Fibroblast of the conjunctiva (primary cell): ENCODE results near the gene FXYD7.
"Not testable (repeated sequence)": the region's sequence is repeated elsewhere in the genome, so short reads cannot be mapped to it uniquely, and the experiment has no call there.

Experiments used
- DNase-seq: peaks from one replicate; pipeline ENCODE4 v3.0.0-alpha.2; 2010; ENCODE audit warnings: low read depth

Gene FXYD7

DNA sequence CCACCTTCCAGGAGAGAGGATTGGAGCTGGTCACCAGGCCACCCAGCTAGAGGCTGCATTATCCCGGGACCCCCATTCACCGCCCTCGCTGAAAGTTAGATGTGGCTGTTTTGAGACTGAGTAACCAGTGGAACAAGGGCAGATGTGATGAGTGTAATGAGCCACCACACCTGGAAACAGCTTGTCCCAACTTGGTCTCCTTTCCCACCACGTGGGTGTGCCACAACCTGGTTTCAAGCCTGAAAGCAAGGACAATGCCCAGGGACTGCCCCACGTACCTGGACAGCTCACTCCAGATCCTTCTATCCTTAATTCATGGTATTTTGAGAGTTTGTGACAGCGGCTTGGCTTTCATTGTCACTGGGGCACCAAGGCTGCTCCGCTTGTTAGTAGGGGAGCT lies 15.2 kb upstream of the FXYD7 start:
- DNase-seq = no peak

- no peak for DNase-seq
Observed at GRCh38 chr19:35128398-35129057, 14.5 kb upstream of the FXYD7 start.

DNA sequence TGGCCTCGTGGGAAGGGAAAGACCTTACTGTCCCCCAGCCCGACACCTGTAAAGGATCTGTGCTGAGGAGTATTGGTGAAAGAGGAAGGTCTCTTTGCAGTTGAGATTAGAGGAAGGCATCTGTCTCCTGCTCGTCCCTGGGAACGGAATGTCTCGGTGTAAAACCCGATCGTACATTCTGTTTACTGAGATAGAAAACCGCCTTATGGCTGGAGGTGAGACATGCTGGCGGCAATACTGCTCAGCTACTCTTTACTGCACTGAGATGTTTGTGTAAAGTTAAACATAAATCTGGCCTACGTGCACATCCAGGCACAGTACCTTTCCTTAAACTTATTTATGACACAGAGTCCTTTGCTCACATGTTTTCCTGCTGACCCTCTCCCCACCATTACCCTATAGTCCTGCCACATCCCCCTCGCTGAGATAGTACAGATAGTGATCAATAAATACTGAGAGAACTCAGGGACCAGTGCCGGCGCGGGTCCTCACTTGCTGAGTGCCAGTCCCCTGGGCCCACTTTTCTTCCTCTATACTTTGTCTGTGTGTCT lies 13.3 kb upstream of the FXYD7 start:
- not testable (repeated sequence) for DNase-seq

GRCh38 chr19:35130761-35131720 lies 12.0 kb upstream of the FXYD7 start:
- no peak for DNase-seq

GRCh38 chr19:35132254-35132653 lies 10.8 kb upstream of the FXYD7 start:
- no peak for DNase-seq

- DNase-seq = no peak
Observed at GRCh38 chr19:35133826-35134225, 9.2 kb upstream of the FXYD7 start.

DNA sequence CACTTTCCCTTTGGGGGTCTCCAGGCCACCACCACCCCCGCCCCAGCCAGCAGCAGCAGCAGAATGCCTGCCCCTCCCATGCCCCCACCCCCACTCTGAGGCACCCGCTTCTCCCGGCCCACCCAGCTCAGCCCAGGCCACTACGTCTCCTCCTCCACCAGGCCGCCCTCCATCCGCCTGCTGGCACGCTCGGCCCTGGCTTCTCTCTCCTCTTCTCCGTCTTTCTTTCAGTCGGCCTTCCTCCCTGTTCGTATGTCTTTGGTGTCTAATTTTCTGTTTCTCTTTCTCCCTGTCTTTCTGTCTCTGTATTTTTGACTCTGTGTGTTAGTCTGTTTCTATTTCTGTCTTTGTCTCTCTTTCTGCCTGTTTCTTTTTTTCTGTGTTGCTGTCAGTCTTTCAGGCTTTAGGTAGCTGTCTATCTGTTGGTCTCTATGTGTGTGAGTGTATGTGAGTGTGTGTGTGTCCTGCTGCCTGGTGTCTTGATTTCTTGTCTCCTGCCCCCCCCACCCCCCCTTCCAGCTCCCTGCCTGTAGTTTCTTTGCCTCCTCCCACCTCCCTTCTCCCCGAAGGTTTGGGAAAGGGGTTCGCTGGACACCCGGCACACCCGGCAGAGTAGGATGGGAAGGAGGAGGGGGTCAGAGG lies 8.3 kb upstream of the FXYD7 start, which contains the start of gene LGI4:
Gene LGI4 (minus strand): TSS at position 459 of the 642 bp plus-strand sequence. CDS start 379 bp downstream, at position 80.
- no peak for DNase-seq

DNA sequence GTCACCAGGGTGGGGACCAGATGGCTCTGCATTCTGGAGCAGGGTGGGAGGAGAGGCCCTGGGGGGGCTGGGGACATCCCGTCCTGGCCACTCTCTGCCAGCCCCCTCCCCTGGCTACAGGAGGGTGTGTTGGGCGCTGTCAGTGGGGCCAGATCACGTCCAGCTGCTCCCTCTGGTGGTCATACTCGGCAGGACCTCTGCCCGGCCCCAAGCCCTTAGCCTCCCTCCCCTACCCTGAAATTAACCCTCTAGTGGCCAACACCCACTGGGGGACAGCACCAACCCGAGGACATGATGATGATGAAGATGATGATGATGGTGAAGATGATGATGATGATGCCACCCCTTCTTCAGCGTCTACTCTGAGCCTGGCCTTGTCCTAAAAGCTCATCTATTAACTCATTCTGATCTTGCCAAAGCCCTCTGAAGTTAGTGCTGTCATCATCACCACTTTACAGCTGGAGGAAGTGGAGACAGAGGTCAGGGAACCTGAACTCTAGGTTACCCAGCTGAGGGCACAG lies 7.6 kb upstream of the FXYD7 start:
- DNase-seq = no peak

DNA sequence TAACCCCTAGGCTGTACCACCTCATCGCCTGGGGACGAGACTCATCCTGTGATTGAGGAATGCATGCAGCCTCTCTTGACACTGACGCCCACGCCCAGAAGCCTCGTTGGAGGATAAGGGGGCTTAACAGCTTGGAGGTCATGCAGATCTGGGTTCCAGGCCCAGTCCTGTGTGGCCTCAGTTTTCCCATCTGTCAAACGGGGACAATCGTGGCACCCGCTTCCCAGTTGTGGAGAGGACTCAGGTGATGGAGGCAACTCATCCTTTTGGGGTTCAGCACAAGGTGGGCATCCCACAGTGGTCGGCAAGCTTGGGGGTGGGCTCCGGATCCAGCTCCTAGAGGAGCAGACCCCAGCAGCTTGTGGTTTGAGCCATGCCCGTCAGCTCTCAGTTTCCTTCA lies 6.8 kb upstream of the FXYD7 start:
- no peak for DNase-seq

DNA sequence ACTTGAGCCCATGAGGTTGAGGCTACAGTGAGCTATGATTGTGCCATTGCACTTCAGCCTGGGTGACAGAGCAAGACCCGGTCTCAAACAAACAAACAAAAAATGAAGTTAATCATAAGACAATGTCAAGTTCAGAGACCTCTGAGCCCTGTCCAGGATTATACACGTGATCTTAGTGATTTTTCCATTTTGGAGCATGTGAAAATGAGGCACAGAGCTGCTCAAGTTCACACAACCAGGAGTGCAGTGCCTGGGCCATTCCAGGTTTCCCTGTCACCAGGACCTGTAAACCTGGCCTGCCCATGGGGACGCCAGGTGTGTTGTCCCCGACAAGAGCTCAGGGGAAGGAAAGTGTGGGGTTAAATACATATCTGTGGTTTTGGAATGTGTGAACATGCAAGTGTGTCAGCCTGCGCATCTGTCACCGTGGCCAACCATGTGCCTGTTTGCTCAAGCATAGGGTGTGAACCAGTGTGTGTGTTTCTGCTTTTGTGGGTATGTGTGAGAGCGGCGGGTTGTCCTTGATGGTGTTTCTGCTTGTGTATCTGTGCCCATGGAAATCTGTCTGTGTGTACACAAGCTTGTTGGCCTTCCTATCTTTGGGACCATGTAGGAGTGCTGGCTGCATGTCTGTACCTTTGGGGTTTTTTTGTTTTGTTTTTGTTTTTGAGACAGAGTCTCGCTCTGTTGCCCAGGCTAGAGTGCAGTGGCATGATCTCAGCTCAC lies 5.9 kb upstream of the FXYD7 start:
- no peak for DNase-seq

DNA sequence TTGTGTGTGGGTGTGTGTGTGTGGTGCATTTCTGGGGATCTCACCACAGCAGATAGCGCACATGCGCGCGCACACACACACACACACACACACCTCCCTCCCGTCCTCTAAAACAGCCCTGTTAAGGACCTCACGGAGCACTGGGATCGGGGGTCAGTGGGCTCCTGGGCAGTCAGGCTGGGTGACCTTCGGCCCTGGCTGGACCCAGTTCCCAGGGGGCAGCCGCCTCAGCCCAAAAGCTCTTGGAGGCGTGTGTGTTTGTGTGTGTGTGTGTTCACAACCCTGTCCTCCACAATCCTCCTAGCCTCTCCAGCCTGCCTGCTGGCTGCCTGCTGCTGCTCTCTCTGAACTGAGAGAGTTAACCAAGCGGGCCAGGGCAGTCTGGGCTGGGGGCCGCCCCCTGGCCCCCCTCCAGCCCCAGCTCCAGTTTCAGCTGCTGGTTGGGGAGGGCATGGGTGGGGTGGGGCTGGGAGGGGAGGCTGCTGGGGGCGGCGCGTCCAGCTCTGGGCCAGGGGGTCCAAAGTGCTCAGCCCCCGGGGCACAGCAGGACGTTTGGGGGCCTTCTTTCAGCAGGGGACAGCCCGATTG lies 4.7 kb upstream of the FXYD7 start, which contains the start of gene FXYD1:
Gene FXYD1 (plus strand): TSS at position 520 of the 588 bp plus-strand sequence. CDS start 1,256 bp downstream, outside the sequence.
- no peak for DNase-seq

- no peak for DNase-seq
Observed at GRCh38 chr19:35140207-35140961, 2.7 kb upstream of the FXYD7 start.

GRCh38 chr19:35140962-35141836 lies 1.9 kb upstream of the FXYD7 start:
- DNase-seq = peak; percentile 79

DNA sequence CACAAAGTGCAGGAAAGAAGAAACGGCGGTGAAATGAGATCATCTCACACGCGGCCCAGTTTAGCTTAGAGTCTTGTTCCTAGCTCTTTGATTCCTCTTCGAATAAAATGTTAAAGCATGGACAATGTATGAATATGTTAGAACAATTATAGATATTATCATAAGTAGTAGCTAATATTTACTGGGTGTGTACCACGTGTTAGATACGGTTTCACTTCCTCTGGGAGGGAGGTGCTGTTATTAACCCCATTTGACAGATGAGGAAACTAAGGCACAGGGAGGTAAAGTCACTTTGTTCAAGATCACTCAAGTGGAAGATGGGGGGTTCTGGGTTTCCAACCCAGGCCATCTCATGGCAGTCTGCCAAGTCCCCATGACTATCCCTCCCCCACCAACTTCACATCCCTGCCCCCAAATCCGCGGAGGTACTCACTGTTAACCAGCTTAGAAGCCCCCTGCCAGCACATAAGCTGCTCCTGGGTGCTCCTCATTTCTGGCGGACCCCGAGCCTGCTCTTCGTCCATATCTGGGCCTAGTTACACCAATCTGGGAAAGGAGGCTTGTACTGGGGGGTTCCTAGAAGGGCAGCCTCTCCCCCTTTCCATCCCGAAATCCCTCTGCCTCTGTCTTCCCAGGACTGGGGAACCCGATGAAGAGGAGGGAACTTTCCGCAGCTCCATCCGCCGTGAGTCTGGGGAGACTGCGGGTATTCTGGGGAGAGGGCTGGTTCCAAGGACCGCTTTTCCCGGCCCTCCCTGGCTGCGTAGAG lies 1.0 kb upstream of the FXYD7 start:
- DNase-seq = no peak

DNA sequence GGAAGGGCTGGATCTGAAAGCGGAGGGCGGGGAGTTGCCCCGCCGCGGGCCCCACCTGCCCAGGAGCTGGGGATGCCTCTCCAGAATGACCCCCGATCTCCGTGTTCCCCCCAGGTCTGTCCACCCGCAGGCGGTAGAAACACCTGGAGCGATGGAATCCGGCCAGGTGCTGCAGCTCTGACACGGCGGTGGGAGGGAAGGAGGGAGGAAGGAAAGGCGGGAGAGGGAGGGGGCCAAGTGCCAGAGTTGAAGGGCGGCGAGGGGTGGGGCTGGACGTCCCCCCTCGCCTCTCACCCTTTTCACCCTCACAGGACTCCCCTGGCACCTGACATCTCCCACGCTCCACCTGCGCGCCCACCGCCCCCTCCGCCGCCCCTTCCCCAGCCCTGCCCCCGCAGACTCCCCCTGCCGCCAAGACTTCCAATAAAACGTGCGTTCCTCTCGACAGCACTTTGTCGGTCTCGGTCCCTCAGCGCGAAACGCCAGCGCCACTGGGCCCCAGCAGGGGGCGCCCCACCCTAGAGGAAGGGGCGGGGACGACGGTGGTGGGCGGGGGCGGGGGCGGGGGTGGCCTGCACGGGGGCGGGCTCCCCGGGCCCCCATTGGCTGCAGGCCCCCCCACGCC lies 337 bp upstream of the FXYD7 start:
- DNase-seq = no peak

DNA sequence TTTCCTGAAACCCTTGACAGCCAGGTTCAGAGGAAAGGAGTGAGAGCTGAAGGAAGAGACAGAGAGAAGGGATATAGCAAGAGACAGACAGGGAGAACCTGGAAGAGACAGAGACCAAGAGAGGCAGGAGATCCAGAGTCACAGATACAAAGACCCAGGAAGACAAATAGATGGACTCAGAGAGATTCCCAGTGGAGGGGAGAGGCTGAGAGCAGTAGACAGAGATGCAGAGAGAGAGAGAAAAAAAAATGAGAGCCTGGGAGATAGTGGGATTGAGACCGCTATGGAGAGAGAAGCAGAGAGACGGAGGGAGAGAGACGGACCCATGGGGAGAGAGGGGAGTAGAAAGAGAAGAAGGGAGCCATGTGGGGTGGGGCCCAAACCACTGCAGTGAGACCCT lies 763 bp downstream of the FXYD7 start:
- no peak for DNase-seq

GRCh38 chr19:35144259-35144599 lies 1.2 kb downstream of the FXYD7 start:
- DNase-seq = no peak
